Measurements from ENCODE around the gene REEP2.
"Not testable (repeated sequence)": the region's sequence is repeated elsewhere in the genome, so short reads cannot be mapped to it uniquely, and the experiment has no call there.

The REEP2 gene

GRCh38 chr5:138438724-138439476, at the start of gene REEP2:
Gene REEP2 (plus strand): TSS chr5:138439057. CDS start chr5:138439209, 152 bp downstream.
- DNase-seq, result peak in 19 of 56 donors; percentile 35 to 70 (median 50)

- DNase-seq, result no peak
These were observed 49.5 kb upstream of the REEP2 start for GRCh38 chr5:138389332-138389731.

- DNase-seq, result not testable (repeated sequence)
These were observed 48.9 kb upstream of the REEP2 start for GRCh38 chr5:138389911-138390310.

GRCh38 chr5:138391859-138392386, 46.9 kb upstream of the REEP2 start:
- DNase-seq, result peak in 49 of 56 donors; percentile 7 to 80 (median 57)

- DNase-seq, result no peak
These were observed 36.2 kb upstream of the REEP2 start for GRCh38 chr5:138402640-138403039.

GRCh38 chr5:138408023-138408422, 30.8 kb upstream of the REEP2 start:
- no peak for DNase-seq

- peak in 42 of 56 donors; percentile 2 to 73 (median 16) for DNase-seq
These were observed 27.7 kb upstream of the REEP2 start for GRCh38 chr5:138410996-138411640.

- no peak for DNase-seq
These were observed 20.4 kb upstream of the REEP2 start for GRCh38 chr5:138418444-138418843.

- no peak for DNase-seq
These were observed 13.8 kb upstream of the REEP2 start for GRCh38 chr5:138425079-138425478.

GRCh38 chr5:138435943-138436342, 2.9 kb upstream of the REEP2 start:
- DNase-seq, result no peak

- no peak for DNase-seq
These were observed 694 bp upstream of the REEP2 start for GRCh38 chr5:138438003-138438723.

- DNase-seq, result peak in 7 of 56 donors; percentile 17 to 58 (median 50)
These were observed 761 bp downstream of the REEP2 start for GRCh38 chr5:138439477-138440158.

GRCh38 chr5:138440159-138441073, 1.6 kb downstream of the REEP2 start:
- no peak for DNase-seq

- DNase-seq, result no peak
These were observed 2.4 kb downstream of the REEP2 start for GRCh38 chr5:138441221-138441620.

GRCh38 chr5:138444078-138444773, 5.4 kb downstream of the REEP2 start:
- DNase-seq, result no peak

GRCh38 chr5:138444774-138445546, 6.1 kb downstream of the REEP2 start:
- DNase-seq, result no peak

- DNase-seq, result no peak
These were observed 6.9 kb downstream of the REEP2 start for GRCh38 chr5:138445547-138446271.

- DNase-seq, result no peak
These were observed 9.2 kb downstream of the REEP2 start for GRCh38 chr5:138448070-138448469.
